Activated naive CD8-positive, alpha-beta T cell treated with anti-CD3 and anti-CD28 coated beads for 36 hours (primary cell): ENCODE data around the gene RHOJ. TPM values are rescaled to one million over a fixed set of nuclear protein-coding genes. Genes with fewer than 3 reads are reported as not detected.

Experiments
- DNase-seq: peaks from one replicate; pipeline ENCODE4 v3.0.0; 2021
- H3K27ac Mint-ChIP-seq: one replicate; pipeline ENCODE4 v1.8.0; 2022; ENCODE audit warnings: mild to moderate bottlenecking, moderate library complexity, mixed read lengths
- H3K27me3 Mint-ChIP-seq: one replicate; pipeline ENCODE4 v1.8.0; 2022; ENCODE audit warnings: mild to moderate bottlenecking, mixed read lengths
- H3K36me3 Mint-ChIP-seq: one replicate; pipeline ENCODE4 v1.8.0; 2021; ENCODE audit warnings: mild to moderate bottlenecking, mixed read lengths
- H3K4me1 Mint-ChIP-seq: one replicate; pipeline ENCODE4 v1.8.0; 2021; ENCODE audit warnings: mixed read lengths
- H3K4me3 Mint-ChIP-seq: one replicate; pipeline ENCODE4 v1.8.0; 2022; ENCODE audit warnings: mild to moderate bottlenecking, moderate library complexity, mixed read lengths
- H3K9me3 Mint-ChIP-seq: one replicate; pipeline ENCODE4 v1.8.0; 2022; ENCODE audit warnings: mixed read lengths
- total RNA-seq, 2 experiments: library from RNA; stranded (reverse); gene quantifications; one replicate each; pipeline ENCODE4 v1.2.3, GENCODE V29; 2021

Gene RHOJ
- total RNA-seq, 2 experiments from 2014 or later = not detected

DNA sequence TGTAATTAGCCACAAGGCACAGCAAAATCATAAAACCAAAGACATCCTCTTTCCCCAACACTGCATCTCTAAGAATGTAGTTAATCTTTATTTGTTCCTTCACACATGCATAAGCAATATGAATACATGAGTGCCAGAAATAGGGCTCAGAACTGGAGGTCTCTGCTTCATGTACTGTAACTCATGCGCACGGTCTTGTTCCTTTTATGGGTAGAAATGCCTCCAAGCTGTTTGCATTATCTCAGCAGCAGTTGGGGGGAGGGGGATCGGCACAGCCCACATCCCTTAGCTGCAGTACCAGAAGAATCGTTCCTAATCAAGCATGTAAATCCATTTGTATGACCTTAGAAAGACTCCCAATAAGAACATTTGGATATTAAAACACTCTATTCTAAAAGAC is 20.0 kb downstream of the RHOJ start:
- Mint-ChIP-seq H3K27ac (no peak overlapping the region), H3K36me3 (no peaks in the 10 kb centered on the region), H3K4me1 (no peaks in the 10 kb centered on the region), H3K4me3 (no peak overlapping the region), H3K9me3 (peaks cover 2% of the 10 kb centered on the region), H3K27me3 (peaks cover 21% of the 10 kb centered on the region)
- no peak for DNase-seq

DNA sequence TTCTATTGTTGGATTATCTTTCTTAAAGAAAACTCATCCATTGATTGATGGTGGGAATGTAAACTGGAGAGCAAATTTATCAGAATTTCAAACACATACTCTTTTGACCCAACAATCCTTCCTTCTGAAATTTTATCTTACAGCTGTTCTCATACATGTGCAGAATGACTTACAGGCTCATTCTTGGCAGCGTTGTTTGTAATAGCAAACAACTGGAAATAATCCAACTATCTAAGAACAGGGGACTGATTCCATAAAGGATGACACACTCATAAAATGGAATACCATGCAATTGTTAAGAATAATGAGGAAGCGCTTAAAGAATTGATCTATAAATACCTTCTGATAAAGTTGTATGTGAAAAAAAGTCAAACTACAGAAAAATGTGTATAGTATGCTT is 24.0 kb downstream of the RHOJ start:
- Mint-ChIP-seq H3K4me1 (no peaks in the 10 kb centered on the region), H3K36me3 (no peaks in the 10 kb centered on the region), H3K27ac (no peak overlapping the region), H3K9me3 (no peaks in the 10 kb centered on the region), H3K4me3 (no peak overlapping the region), H3K27me3 (peaks cover 10% of the 10 kb centered on the region)
- DNase-seq = no peak

DNA sequence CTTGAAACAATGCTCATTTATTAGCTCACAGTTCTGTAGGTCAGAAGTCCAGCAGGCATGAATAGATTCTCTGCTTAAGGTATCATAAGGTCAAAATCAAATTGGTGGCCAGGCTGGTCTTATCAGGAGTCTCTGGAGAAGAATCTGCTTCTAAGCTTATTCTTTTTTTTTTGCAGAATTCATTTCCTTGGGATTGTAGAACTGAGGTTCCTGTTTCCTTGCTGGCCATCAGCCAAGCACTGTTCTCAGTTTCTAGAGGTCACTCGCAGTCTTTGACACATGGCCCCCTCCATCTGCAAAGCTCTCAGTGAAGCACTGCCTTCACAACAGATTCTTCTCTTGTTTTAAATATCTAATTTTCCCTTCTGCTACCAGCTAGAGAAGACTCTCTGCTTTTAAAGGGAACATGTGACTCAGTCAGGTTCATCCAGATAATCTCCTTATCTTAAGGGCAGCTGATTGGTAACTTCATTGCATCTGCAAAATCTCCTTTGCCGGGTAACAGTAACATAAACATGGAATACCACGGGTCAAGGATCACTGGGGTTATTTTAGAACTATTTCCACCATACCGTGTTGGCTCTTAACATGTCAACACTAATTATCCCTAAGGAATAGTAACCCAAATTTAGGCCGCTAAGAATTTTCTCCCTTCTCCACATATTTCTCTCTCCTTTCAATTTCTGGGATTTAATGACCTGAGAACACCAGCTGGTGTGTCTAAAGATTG is 25.3 kb downstream of the RHOJ start:
- Mint-ChIP-seq H3K27ac (no peak overlapping the region), H3K4me3 (no peak overlapping the region), H3K9me3 (no peaks in the 10 kb centered on the region), H3K27me3 (peaks cover 7% of the 10 kb centered on the region), H3K4me1 (no peaks in the 10 kb centered on the region), H3K36me3 (no peaks in the 10 kb centered on the region)
- no peak for DNase-seq

- no peak overlapping the region for H3K4me3 Mint-ChIP-seq
- H3K27me3 Mint-ChIP-seq = peaks cover 9% of the 10 kb centered on the region
- DNase-seq = no peak
- no peaks in the 10 kb centered on the region for H3K4me1 Mint-ChIP-seq
- H3K9me3 Mint-ChIP-seq = no peaks in the 10 kb centered on the region
- H3K27ac Mint-ChIP-seq = no peak overlapping the region
- no peaks in the 10 kb centered on the region for H3K36me3 Mint-ChIP-seq
These were observed 27.5 kb downstream of the RHOJ start for GRCh38 chr14:63231766-63232165.

- Mint-ChIP-seq H3K4me3 (no peak overlapping the region), H3K36me3 (no peaks in the 10 kb centered on the region), H3K4me1 (no peaks in the 10 kb centered on the region), H3K9me3 (no peaks in the 10 kb centered on the region), H3K27me3 (peaks cover 9% of the 10 kb centered on the region), H3K27ac (no peak overlapping the region)
- no peak for DNase-seq
These were observed 33.5 kb downstream of the RHOJ start for GRCh38 chr14:63237791-63238190.

DNA sequence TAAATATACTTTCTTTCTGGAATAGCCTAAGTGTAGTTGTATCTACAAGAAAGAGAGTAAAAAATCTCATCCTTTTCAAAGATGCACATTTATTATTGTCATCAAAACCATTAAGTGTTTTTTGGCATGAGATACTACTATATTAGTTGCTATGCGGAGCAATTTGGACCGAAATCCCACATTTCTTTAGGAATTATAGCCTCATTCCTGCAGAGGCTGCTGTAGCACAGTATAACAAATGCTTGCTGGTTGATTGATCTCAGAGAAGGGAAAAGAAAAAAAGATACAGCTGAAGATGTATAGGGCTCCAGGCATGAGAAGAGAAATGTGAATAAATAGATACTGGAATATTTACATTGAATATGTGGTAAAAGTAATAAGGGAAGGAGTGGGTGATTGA is 36.0 kb downstream of the RHOJ start:
- peaks cover 2% of the 10 kb centered on the region for H3K27me3 Mint-ChIP-seq
- no peak overlapping the region for H3K4me3 Mint-ChIP-seq
- no peak for DNase-seq
- H3K9me3 Mint-ChIP-seq = no peaks in the 10 kb centered on the region
- no peaks in the 10 kb centered on the region for H3K36me3 Mint-ChIP-seq
- no peak overlapping the region for H3K27ac Mint-ChIP-seq
- no peaks in the 10 kb centered on the region for H3K4me1 Mint-ChIP-seq

GRCh38 chr14:63241096-63241495 is 36.9 kb downstream of the RHOJ start:
- no peaks in the 10 kb centered on the region for H3K4me1 Mint-ChIP-seq
- no peak for DNase-seq
- no peak overlapping the region for H3K27ac Mint-ChIP-seq
- no peaks in the 10 kb centered on the region for H3K27me3 Mint-ChIP-seq
- H3K4me3 Mint-ChIP-seq = no peak overlapping the region
- no peaks in the 10 kb centered on the region for H3K9me3 Mint-ChIP-seq
- H3K36me3 Mint-ChIP-seq = no peaks in the 10 kb centered on the region

GRCh38 chr14:63243646-63244045 is 39.4 kb downstream of the RHOJ start:
- no peak overlapping the region for H3K27ac Mint-ChIP-seq
- H3K4me1 Mint-ChIP-seq = no peaks in the 10 kb centered on the region
- peaks cover 3% of the 10 kb centered on the region for H3K27me3 Mint-ChIP-seq
- peaks cover 3% of the 10 kb centered on the region for H3K9me3 Mint-ChIP-seq
- no peak overlapping the region for H3K4me3 Mint-ChIP-seq
- H3K36me3 Mint-ChIP-seq = no peaks in the 10 kb centered on the region
- no peak for DNase-seq

DNA sequence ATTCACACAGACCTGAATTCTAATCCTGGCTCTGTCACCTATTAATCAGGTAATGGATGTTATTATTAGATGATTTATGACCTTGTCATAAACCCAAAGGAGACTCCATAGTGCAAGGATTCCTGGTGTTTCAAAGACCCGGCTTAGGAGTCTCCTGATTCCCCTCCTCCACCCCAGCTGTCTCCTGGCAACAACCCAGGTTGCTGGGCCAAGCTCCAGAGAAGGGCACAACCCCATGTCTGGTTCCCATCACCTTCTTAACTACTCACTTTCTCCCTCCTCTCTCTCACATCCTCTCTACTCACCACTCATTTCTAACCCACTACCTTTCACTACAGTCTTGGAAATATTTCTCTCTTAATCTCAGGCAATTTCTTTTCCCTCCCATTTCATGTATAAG is 41.6 kb downstream of the RHOJ start:
- Mint-ChIP-seq H3K4me3 (no peak overlapping the region), H3K4me1 (no peaks in the 10 kb centered on the region), H3K27me3 (peaks cover 3% of the 10 kb centered on the region), H3K9me3 (peaks cover 3% of the 10 kb centered on the region), H3K27ac (no peak overlapping the region), H3K36me3 (no peaks in the 10 kb centered on the region)
- no peak for DNase-seq

GRCh38 chr14:63248211-63248610 is 44.0 kb downstream of the RHOJ start:
- Mint-ChIP-seq H3K4me3 (no peak overlapping the region), H3K36me3 (no peaks in the 10 kb centered on the region), H3K4me1 (no peaks in the 10 kb centered on the region), H3K27ac (no peak overlapping the region), H3K27me3 (peaks cover 3% of the 10 kb centered on the region), H3K9me3 (peaks cover 3% of the 10 kb centered on the region)
- DNase-seq = no peak

- Mint-ChIP-seq H3K27me3 (peaks cover 3% of the 10 kb centered on the region), H3K36me3 (no peaks in the 10 kb centered on the region)
These were observed 44.8 kb downstream of the RHOJ start for GRCh38 chr14:63249092-63249491.

DNA sequence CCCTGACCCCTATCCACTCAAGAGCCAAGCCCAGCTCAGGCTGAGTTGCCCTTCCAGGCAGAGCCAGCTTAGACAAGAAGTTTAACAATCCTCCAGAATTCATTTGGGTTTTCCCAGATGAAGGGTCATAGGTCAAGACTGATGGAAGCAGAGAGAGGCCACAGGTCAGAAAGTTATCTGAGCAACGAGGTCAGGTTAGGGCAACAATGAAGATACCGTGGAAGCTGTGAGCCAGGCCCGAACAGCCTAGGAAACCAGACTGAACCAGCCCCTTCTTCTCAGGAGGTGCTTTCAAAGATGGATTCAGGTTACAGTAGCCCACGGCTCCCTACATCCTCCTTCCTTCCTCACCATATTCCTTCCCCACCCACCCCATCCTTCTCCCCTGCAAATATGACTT is 53.1 kb downstream of the RHOJ start:
- Mint-ChIP-seq H3K4me1 (no peaks in the 10 kb centered on the region), H3K4me3 (no peak overlapping the region), H3K36me3 (no peaks in the 10 kb centered on the region), H3K27ac (no peak overlapping the region), H3K9me3 (no peaks in the 10 kb centered on the region), H3K27me3 (peaks cover 22% of the 10 kb centered on the region)
- no peak for DNase-seq

More at GRCh38 chr14:63249092-63249491, 44.8 kb downstream of the RHOJ start:
- no peaks in the 10 kb centered on the region for H3K4me1 Mint-ChIP-seq
- peaks cover 3% of the 10 kb centered on the region for H3K9me3 Mint-ChIP-seq
- H3K4me3 Mint-ChIP-seq = no peak overlapping the region
- no peak overlapping the region for H3K27ac Mint-ChIP-seq
- no peak for DNase-seq

- Mint-ChIP-seq H3K36me3 (no peaks in the 10 kb centered on the region), H3K27me3 (peaks cover 15% of the 10 kb centered on the region), H3K4me3 (no peak overlapping the region), H3K27ac (no peak overlapping the region), H3K4me1 (no peaks in the 10 kb centered on the region), H3K9me3 (peaks cover 3% of the 10 kb centered on the region)
- DNase-seq = no peak
These were observed 58.2 kb downstream of the RHOJ start for GRCh38 chr14:63262446-63262845.

DNA sequence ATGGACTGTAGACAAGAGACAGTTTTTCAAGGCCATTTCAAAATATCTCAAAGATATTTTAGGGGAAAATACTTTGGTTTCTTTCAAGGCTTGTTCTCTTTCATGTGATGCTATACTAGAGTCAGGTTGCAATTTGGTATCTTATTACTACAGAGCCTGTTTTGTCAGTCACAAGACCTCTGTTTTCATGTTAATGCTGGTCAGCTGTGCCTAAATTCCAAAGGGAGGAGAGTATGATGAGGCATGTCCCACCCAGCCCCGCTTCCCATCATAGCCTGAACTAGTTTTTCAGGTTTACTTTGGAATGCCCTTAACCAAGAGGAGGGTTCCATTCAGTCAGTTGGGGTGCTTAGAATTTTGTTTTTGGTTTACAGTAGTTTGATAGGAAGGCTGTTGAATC is 61.9 kb downstream of the RHOJ start:
- no peak for DNase-seq
- Mint-ChIP-seq H3K36me3 (no peaks in the 10 kb centered on the region), H3K27me3 (peaks cover 7% of the 10 kb centered on the region), H3K4me1 (no peaks in the 10 kb centered on the region), H3K4me3 (no peak overlapping the region), H3K27ac (no peak overlapping the region), H3K9me3 (peaks cover 3% of the 10 kb centered on the region)

GRCh38 chr14:63267171-63267570 is 62.9 kb downstream of the RHOJ start:
- Mint-ChIP-seq H3K9me3 (peaks cover 3% of the 10 kb centered on the region), H3K36me3 (no peaks in the 10 kb centered on the region), H3K4me1 (no peaks in the 10 kb centered on the region), H3K4me3 (no peak overlapping the region), H3K27ac (no peak overlapping the region), H3K27me3 (peaks cover 7% of the 10 kb centered on the region)
- DNase-seq = no peak

- H3K4me3 Mint-ChIP-seq = no peak overlapping the region
- DNase-seq = no peak
- H3K36me3 Mint-ChIP-seq = no peaks in the 10 kb centered on the region
- H3K27me3 Mint-ChIP-seq = peaks cover 7% of the 10 kb centered on the region
- H3K9me3 Mint-ChIP-seq = peaks cover 3% of the 10 kb centered on the region
- H3K4me1 Mint-ChIP-seq = no peaks in the 10 kb centered on the region
- H3K27ac Mint-ChIP-seq = no peak overlapping the region
These were observed 64.5 kb downstream of the RHOJ start for GRCh38 chr14:63268771-63269170.
